Esophagus squamous epithelium (tissue), 4 donors: ENCODE results near the gene ARPC5.

Source experiments
- CTCF ChIP-seq, 6 experiments: fragments of 450-650 bp in 4 of 6; fragments of 200-600 bp in 2 of 6; sonication (generic) in 2 of 6; IDR thresholded peaks; one replicate each; pipeline ENCODE4 v1.5.1; 2016 to 2019; ENCODE audit warnings: antibody characterized with exemption in 6 of 6, mild to moderate bottlenecking in 4 of 6, moderate library complexity in 4 of 6
- POLR2A ChIP-seq, 4 donors: fragments of 450-650 bp; IDR thresholded peaks; one replicate each; pipeline ENCODE4 v1.6.1; 2017; ENCODE audit warnings: antibody characterized with exemption in 4 of 4, mild to moderate bottlenecking in 4 of 4, moderate library complexity in 3 of 4

- TF ChIP-seq CTCF (IDR thresholded peaks at IDR 0.05) (no peak), POLR2A (IDR thresholded peaks at IDR 0.05) (no peak)
These were observed 50.5 kb downstream of the ARPC5 start for GRCh38 chr1:183585038-183585437.
